ENCODE data around the gene CPEB2. TPM values are rescaled to one million over a fixed set of nuclear protein-coding genes. Genes with fewer than 3 reads are reported as not detected.

CPEB2 gene
- total and polyA plus RNA-seq, 2 donors: 4.0 to 12.0 TPM

DNA sequence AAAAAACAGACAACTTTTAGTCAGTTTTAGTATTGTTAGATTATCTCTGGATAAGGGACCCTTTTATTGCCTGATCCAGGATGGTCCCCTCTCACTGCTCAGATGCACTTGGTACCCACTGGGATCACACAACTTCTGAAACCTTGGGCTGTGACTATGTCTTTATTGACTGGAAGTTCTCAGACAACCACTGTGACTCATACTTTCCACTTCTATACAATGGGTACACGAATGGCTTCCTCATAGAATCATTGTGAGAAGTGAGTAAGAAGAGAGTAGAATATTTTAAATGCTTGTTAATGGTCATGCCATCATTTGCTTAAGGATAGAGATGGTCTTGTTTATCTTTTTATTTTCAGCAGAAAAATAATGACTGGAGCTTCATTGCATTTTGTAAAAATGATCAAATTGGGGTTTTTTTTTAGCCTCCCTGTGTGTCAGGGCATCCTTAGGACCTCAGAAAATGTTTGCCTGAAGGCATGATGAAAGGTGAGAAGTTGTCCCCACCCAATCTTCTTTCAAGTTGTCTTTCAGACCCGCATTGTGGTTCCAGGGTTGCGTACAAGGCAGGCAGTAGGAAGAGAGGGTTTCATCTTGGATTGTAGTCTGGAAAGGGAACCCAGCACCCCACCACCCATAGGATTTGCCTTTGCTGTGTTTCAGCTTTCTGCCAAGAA lies 115.1 kb downstream of the CPEB2 start:
- Histone ChIP-seq H3K27me3 (ENCODE audit: control insufficient read depth in 2 of 2, insufficient read depth in 1 of 2, low read length in 1 of 2) (no peaks in the 10 kb centered on the region), H3K9me3 (ENCODE audit: control insufficient read depth in 2 of 2, insufficient read depth in 1 of 2, low read length in 1 of 2) (no peaks in the 10 kb centered on the region), H3K36me3 (ENCODE audit: control insufficient read depth in 2 of 2, insufficient read depth in 2 of 2, low read length in 1 of 2) (no peaks in the 10 kb centered on the region), H3K27ac (ENCODE audit: low read depth in 1 of 2, low read length in 1 of 2) (no peak overlapping the region), H3K4me3 (ENCODE audit: low read length in 2 of 2) (no peak overlapping the region), H3K4me1 (ENCODE audit: control insufficient read depth in 2 of 2, insufficient read depth in 2 of 2, low read length in 2 of 2) (no peaks in the 10 kb centered on the region)
- no peak for DNase-seq (ENCODE audit: low read depth in 6 of 9, low spot score in 9 of 9)
- WGBS: 86% methylated on average over 3 of the region's 3 CpGs

DNA sequence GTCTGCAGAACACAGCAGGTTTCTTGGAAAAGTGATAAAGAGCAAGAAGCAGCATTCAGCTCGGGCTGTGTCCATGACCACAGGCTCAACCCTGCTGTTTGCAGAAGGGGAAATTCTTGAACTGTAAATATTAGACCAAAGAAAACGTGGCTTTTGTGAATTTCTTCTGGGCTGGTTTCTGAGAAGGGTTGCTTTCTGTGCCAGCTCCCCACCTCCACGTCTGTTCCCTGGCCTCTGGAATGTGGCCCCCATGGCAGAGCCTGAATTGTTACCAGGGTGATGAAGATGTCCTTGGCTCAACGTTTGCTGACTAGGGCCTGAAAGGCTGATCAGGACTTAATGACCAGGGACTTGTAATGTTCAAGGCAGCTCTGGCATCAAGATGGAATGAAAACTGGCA lies 116.0 kb downstream of the CPEB2 start:
- 72% methylated on average over 4 of the region's 4 CpGs for WGBS
- Histone ChIP-seq H3K9me3 (ENCODE audit: control insufficient read depth in 2 of 2, insufficient read depth in 1 of 2, low read length in 1 of 2) (no peaks in the 10 kb centered on the region), H3K36me3 (ENCODE audit: control insufficient read depth in 2 of 2, insufficient read depth in 2 of 2, low read length in 1 of 2) (no peaks in the 10 kb centered on the region), H3K4me3 (ENCODE audit: low read length in 2 of 2) (no peak overlapping the region), H3K27me3 (ENCODE audit: control insufficient read depth in 2 of 2, insufficient read depth in 1 of 2, low read length in 1 of 2) (no peaks in the 10 kb centered on the region), H3K27ac (ENCODE audit: low read depth in 1 of 2, low read length in 1 of 2) (no peak overlapping the region), H3K4me1 (ENCODE audit: control insufficient read depth in 2 of 2, insufficient read depth in 2 of 2, low read length in 2 of 2) (no peaks in the 10 kb centered on the region)
- no peak for DNase-seq (ENCODE audit: low read depth in 6 of 9, low spot score in 9 of 9)
